ENCODE results near the gene CNTD1.
"Not testable (repeated sequence)": the region's sequence is repeated elsewhere in the genome, so short reads cannot be mapped to it uniquely, and the experiment has no call there.

Gene CNTD1

DNA sequence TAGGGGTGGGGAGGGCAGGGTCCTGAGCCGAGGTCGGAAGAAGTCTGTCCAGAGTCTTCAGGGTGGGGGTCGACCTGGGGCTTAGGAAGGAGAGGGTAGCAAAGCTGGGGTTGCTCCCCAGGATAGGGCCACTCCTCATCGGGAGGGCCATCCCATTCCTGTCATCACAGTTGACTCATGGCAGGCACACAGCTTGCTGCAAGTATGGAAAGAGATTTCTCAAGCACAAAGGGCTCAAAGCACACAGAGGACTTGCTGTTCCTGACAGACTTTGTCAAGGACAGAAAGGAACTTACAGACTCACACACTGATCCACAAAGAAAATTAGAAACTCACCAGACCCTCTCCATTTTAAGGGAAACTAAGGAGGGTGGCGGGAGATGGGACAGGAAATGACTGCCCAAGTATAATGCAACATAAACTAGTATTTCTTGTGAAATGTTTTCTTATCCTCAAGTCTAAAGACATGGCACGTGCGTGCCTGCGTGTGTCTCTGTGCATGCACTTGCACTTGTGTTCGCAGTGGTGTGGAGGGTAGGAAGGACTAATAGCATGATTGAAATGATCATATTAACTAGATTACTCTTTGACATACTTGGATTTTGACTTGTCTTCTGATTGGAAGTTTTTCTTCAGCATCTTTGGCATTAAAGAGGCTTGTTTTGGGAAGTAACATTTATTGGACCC, 48.1 kb downstream of the CNTD1 start:
- DNase-seq, result no peak

DNA sequence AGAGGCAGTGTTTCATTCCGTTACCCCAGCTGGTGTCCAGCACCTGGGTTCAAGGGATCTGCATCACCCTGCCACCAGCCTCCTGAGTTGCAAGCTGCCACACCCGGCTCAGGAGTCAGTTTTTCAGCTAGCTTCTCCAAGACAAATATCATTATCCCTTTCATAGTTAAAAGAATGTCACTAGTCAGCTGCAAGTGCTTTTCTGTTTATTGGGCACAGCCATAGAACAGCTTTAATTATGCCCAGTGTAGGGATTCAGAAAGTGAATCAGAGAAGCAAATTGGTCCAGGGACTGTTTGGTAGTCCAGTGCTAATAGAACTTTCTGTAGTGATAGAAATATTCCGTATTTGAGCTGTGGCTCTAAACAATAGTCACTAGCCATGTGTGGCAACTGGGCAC, 49.4 kb downstream of the CNTD1 start:
- DNase-seq, result no peak

DNA sequence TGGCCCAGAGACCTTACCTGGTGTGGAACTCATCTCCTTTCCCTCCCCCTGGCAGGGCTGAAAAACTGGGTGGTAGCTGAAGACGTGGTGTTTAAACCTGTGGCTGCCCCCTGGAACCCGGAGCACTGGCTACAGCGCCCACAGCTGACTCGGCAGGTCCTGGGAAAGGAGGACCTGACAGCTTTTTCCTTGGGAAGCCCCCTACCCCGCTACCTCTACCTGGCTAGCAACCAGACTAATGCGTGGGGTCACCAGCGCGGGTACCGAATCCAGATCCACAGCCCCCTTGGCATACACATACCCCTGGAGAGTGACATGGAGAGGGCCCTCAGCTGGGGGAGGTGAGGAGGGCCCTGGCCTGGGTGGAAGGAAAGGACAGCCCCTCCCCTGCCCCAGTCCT, 50.4 kb downstream of the CNTD1 start:
- no peak for DNase-seq

DNA sequence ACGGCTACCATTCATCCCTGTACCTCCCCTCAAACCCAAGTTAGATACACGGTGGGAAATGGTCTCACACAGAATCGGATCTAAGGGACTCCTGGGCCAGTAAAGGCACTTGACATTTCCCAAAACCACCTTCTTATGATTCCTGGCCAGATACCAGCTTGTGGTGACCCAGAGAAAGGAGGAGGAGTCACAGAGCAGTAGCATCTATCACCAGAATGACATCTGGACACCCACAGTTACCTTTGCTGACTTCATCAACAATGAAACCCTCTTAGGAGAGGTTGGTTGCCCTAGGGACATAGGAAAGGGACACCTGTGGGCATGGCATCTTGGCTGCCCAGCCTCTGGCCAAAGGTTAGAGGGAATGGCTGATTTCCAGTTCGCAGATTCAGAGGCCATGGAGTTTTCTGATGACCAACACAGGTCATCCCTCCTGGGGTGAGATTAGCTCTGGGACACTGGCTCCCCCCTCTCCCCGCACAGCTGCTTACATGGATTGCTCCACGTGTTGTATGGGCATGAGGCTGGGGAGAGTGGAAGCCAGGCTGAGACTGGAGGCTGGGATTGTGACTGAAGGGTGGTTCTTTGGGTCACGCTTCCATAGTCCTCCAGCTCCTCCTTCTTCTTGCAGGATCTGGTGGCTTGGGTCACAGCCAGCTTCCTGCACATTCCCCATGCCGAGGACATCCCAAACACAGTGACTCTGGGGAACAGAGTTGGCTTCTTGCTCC, 51.0 kb downstream of the CNTD1 start:
- no peak for DNase-seq

DNA sequence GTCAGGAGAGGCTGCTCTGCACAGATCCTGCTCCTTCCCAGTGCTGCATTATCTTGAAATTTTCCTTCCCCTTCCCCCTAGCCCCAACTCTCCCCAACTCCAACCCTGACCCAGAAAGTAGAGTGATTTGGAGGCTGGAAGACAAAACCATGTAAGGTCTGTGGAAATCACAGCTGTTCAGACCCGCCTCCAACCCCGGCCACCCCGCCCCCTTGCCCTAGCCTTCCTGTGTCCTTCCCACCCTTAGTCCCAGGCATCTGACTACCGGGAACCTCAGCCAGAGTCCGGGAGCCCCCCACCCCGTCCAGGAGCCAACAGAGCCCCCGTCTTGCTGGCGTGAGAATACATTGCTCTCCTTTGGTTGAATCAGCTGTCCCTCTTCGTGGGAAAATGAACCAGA, 52.3 kb downstream of the CNTD1 start, which contains the start of gene AOC3:
Gene AOC3, plus strand, starts transcription at position 246 of the 400 bp plus-strand sequence. Its CDS starts 145 bp downstream, at position 391.
- no peak for DNase-seq

DNA sequence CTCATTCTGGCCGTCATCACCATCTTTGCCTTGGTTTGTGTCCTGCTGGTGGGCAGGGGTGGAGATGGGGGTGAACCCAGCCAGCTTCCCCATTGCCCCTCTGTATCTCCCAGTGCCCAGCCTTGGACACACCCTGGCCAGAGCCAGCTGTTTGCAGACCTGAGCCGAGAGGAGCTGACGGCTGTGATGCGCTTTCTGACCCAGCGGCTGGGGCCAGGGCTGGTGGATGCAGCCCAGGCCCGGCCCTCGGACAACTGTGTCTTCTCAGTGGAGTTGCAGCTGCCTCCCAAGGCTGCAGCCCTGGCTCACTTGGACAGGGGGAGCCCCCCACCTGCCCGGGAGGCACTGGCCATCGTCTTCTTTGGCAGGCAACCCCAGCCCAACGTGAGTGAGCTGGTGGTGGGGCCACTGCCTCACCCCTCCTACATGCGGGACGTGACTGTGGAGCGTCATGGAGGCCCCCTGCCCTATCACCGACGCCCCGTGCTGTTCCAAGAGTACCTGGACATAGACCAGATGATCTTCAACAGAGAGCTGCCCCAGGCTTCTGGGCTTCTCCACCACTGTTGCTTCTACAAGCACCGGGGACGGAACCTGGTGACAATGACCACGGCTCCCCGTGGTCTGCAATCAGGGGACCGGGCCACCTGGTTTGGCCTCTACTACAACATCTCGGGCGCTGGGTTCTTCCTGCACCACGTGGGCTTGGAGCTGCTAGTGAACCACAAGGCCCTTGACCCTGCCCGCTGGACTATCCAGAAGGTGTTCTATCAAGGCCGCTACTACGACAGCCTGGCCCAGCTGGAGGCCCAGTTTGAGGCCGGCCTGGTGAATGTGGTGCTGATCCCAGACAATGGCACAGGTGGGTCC, 52.9 kb downstream of the CNTD1 start:
- not testable (repeated sequence) for DNase-seq

DNA sequence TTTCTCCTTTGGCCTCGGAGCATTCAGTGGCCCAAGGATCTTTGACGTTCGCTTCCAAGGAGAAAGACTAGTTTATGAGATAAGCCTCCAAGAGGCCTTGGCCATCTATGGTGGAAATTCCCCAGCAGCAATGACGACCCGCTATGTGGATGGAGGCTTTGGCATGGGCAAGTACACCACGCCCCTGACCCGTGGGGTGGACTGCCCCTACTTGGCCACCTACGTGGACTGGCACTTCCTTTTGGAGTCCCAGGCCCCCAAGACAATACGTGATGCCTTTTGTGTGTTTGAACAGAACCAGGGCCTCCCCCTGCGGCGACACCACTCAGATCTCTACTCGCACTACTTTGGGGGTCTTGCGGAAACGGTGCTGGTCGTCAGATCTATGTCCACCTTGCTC, 53.7 kb downstream of the CNTD1 start:
- DNase-seq, result no peak

DNA sequence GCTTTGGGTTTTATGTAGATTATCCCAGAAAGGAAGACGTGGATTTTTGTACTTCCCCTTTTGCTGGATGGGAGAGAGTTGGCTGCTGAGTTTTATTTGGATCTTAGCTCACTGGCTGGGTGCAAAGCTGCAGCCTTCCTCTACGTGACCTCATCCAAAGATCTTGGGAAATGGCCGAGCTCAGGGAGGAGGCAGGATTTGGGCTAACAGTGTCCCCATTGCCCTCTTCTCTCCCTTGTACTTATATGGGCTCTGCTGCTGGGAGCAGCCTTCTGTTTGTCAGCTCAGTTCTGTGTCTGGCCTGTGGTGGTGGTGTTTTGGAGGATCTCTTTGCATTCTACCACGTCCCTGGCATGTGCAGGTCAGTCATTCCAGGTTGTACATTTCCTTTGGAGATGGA, 54.3 kb downstream of the CNTD1 start:
- DNase-seq, result no peak

DNA sequence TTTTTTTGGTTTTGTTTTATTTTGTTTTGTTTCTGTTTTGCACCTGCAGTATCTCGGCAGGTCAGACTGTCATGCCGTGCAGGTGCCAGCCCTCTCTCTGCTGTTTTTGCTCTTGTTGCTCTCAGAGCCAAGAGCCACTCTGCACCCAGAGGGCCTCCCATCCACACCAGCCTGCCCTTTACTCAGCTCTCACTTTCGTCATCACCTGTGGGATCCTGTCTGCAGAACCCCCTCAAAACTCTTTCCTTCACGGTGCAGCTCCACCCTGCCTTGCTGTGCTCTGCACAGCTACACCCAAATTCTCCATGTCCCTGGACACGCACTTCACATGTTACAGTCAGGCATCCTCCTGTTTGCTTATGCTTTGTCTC, 54.9 kb downstream of the CNTD1 start:
- DNase-seq, result no peak

DNA sequence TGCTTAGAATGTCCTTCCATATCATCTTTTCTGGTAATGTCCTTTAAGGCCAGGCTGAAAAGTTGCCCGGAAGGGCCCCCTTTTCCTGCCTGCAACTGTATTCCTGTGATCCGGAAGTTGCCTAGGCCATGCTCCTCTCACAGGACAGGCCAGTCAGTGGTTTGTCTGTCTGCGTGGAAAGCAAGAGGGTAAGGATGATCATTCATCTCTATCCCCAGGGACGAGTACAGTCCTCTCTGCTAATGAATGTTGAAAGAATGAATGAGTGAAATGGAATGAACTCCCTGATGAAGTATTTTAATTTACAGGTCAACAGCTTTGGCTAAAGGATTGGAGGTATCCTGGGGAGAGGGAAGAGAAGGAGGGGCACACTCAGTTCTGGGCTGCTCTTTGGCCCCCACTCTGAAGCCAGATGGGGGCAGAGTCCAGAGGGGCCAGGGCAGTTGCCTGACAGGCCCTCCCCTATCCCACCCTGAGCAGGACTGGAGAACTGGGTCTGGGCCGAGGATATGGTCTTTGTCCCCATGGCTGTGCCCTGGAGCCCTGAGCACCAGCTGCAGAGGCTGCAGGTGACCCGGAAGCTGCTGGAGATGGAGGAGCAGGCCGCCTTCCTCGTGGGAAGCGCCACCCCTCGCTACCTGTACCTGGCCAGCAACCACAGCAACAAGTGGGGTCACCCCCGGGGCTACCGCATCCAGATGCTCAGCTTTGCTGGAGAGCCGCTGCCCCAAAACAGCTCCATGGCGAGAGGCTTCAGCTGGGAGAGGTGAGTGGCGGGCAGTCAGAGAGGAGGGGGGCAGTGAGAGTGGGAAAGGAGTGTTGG, 55.5 kb downstream of the CNTD1 start:
- no peak for DNase-seq

DNA sequence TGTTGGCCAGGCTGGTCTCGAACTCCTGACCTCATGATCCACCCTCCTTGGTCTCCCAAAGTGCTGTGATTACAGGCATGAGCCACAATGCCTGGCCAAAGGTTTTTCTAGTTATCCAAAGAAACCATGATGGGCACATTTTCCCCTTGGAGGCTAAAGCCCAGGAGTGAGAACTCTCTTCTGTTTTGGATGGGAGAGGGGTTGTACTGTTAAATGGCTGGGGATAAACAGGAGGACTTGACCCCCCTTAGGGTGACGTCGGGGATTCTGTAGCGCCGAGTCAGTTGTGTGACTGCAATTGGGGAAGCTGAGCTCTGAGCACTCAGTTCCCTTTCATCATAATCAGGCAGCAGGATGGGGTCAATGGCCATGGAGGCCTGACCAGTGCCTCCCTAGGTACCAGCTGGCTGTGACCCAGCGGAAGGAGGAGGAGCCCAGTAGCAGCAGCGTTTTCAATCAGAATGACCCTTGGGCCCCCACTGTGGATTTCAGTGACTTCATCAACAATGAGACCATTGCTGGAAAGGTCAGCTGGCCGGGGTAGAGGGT, 56.5 kb downstream of the CNTD1 start:
- no peak for DNase-seq

DNA sequence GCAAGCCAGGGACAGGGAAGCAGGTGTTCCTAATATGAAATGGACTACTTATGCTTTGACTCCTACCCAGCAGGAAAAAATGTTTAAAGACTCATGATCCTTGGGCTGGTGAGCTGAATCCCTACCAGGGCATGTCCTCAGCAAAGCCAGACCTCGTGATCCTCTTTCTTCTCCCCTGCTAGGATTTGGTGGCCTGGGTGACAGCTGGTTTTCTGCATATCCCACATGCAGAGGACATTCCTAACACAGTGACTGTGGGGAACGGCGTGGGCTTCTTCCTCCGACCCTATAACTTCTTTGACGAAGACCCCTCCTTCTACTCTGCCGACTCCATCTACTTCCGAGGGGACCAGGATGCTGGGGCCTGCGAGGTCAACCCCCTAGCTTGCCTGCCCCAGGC, 57.4 kb downstream of the CNTD1 start:
- not testable (repeated sequence) for DNase-seq

DNA sequence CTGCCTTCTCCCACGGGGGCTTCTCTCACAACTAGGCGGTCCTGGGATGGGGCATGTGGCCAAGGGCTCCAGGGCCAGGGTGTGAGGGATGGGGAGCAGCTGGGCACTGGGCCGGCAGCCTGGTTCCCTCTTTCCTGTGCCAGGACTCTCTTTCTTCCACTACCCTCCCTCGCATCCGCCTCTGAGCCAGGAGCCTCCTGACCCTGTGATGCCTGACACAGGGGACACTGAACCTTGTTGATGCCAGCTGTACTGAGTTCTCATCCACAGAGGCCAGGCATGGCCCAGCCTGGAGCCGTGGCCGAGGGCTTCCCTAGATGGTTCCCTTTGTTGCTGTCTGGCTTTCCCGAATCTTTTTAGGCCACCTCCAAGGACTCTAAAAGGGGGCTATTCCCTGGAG, 57.9 kb downstream of the CNTD1 start:
- DNase-seq, result not testable (repeated sequence)

DNA sequence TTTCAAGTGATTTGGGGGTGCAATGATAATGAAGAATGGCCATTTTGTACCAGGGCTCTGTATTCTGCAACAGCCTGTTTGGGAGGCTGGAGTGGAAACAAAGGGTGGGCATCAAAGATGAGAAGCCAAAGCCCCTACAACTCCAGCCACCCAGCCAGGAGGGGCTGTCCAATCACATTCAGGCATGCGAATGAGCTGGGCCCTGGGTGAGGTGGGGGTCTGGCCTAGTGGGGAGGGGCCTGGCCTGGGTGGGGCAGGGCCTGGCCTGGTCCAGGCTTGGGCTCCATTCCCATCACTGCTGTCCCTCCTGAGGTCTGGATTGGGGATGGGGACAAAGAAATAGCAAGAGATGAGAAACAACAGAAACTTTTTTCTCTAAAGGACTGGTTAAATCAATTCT, 58.7 kb downstream of the CNTD1 start:
- no peak for DNase-seq

Data from NCI-H2029 treated with DMSO at 0.1 percent for 48 hours (cell line).